HepG2 (cell line): ENCODE results near the gene HLF. TPM values are rescaled to one million over a fixed set of nuclear protein-coding genes. Genes with fewer than 3 reads are reported as not detected.

Experiments
- ARNTL ChIP-seq: sonication (generic); formaldehyde crosslinking; IDR thresholded peaks from 2 replicates; pipeline ENCODE4 v1.4.0; 2020; ENCODE audit warnings: mild to moderate bottlenecking, missing genetic modification reagents
- ASH2L ChIP-seq: fragments of 300-600, 200-600 bp; sonication (generic); IDR thresholded peaks from 2 replicates; pipeline ENCODE4 v1.7.0; 2017; ENCODE audit warnings: low read depth, mild to moderate bottlenecking, moderate library complexity, mixed read lengths, low read length; ENCODE audit not compliant: insufficient read length
- JARID2 ChIP-seq: sonication (generic); formaldehyde crosslinking; IDR thresholded peaks from 2 replicates; pipeline ENCODE4 v1.8.1; 2023; ENCODE audit warnings: missing genetic modification reagents, inconsistent platforms; ENCODE audit not compliant: insufficient replicate concordance
- RBFOX2 ChIP-seq: fragments of 200-400 bp; formaldehyde crosslinking; IDR thresholded peaks from 2 replicates; pipeline ENCODE4 v1.6.1; 2017; ENCODE audit warnings: low read depth, mild to moderate bottlenecking, low read length
- ZNF343 ChIP-seq: sonication (generic); formaldehyde crosslinking; IDR thresholded peaks from 2 replicates; pipeline ENCODE4 v1.4.0; 2020; ENCODE audit warnings: mild to moderate bottlenecking, missing genetic modification reagents
- ZNF468 ChIP-seq: sonication (generic); formaldehyde crosslinking; IDR thresholded peaks from 2 replicates; pipeline ENCODE4 v1.8.0; 2022; ENCODE audit warnings: mild to moderate bottlenecking, moderate library complexity, missing genetic modification reagents
- polyA plus RNA-seq, 8 experiments: library from polyadenylated mRNA; depleted of rRNA in 3 of 8; stranded (reverse) in 7 of 8; unstranded in 1 of 8; fragments of >200 nt; fragmentation: Illumina TruSeq in 4 of 8; extraction: Trizol in 4 of 8; gene quantifications; 2 replicates each; pipeline versions ENCODE4 v1.2.1 to v1.2.3, GENCODE V29; 2011 to 2016; ENCODE audit warnings: low read depth in 4 of 8, missing spikeins in 1 of 8, mixed read lengths in 1 of 8; ENCODE audit not compliant: insufficient read depth in 1 of 8
- total RNA-seq, 5 experiments: library from RNA; depleted of rRNA; stranded (reverse); fragments of >200 nt; fragmentation: Illumina TruSeq; extraction: Trizol; gene quantifications; 2 replicates each; pipeline ENCODE4 v1.2.3, GENCODE V29; 2016; ENCODE audit warnings: low read depth in 1 of 5
- TF ChIP-seq, protein P1 (sequence below): sonication (generic); formaldehyde crosslinking; IDR thresholded peaks from one replicate; pipeline ENCODE4 v1.5.1; 2020; ENCODE audit warnings: mild to moderate bottlenecking, missing genetic modification reagents; ENCODE audit errors: not compliant biosample characterization

The HLF gene
- total and polyA plus RNA-seq, 2 of the 13 experiments (the other 11 are each of a cell fraction or from before 2014, with no cell fraction given) = 202 to 346 TPM

DNA sequence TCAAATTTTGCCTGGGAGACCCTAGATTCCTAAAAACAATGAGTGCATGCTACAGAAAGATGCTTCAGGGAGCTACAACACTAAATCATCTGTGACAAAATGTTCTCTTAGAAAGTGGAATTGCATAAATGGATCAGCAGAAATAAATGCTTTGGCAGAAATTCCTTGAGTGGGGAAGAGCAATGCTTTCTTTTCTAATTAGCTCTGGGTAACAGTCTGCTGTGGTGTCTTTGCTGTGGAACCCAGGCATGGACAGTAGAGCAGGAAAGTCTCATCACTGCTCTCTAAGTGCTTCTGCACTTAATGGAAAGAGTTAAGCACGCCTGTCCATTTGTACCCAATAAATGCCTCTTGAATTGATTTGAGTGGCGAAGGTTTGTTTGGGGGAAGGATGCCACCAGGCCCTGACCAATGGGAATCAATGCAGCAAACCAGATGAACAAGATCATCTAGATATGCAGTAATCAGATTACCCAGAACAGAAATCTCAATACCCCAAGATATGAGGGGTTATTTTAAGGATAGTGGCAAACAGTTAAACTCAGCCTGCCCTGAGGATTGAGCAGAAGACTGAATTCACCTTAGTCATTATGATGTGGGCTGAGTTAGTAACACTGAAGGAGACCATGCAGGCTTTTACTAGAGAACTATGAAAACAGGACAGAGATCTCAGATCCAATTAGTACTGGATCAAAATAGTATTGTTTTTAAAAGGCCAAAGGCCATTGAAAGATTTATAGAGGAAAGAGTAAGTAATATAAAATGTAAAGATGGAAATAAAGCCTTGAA lies 13.6 kb downstream of the HLF start (continued):
- no peak for TF ChIP-seq JARID2
- no peak for TF ChIP-seq ZNF468 (CRISPR knock-in tag)
- no peak for TF ChIP-seq ARNTL (CRISPR knock-in tag)
- TF ChIP-seq, protein P1, sequence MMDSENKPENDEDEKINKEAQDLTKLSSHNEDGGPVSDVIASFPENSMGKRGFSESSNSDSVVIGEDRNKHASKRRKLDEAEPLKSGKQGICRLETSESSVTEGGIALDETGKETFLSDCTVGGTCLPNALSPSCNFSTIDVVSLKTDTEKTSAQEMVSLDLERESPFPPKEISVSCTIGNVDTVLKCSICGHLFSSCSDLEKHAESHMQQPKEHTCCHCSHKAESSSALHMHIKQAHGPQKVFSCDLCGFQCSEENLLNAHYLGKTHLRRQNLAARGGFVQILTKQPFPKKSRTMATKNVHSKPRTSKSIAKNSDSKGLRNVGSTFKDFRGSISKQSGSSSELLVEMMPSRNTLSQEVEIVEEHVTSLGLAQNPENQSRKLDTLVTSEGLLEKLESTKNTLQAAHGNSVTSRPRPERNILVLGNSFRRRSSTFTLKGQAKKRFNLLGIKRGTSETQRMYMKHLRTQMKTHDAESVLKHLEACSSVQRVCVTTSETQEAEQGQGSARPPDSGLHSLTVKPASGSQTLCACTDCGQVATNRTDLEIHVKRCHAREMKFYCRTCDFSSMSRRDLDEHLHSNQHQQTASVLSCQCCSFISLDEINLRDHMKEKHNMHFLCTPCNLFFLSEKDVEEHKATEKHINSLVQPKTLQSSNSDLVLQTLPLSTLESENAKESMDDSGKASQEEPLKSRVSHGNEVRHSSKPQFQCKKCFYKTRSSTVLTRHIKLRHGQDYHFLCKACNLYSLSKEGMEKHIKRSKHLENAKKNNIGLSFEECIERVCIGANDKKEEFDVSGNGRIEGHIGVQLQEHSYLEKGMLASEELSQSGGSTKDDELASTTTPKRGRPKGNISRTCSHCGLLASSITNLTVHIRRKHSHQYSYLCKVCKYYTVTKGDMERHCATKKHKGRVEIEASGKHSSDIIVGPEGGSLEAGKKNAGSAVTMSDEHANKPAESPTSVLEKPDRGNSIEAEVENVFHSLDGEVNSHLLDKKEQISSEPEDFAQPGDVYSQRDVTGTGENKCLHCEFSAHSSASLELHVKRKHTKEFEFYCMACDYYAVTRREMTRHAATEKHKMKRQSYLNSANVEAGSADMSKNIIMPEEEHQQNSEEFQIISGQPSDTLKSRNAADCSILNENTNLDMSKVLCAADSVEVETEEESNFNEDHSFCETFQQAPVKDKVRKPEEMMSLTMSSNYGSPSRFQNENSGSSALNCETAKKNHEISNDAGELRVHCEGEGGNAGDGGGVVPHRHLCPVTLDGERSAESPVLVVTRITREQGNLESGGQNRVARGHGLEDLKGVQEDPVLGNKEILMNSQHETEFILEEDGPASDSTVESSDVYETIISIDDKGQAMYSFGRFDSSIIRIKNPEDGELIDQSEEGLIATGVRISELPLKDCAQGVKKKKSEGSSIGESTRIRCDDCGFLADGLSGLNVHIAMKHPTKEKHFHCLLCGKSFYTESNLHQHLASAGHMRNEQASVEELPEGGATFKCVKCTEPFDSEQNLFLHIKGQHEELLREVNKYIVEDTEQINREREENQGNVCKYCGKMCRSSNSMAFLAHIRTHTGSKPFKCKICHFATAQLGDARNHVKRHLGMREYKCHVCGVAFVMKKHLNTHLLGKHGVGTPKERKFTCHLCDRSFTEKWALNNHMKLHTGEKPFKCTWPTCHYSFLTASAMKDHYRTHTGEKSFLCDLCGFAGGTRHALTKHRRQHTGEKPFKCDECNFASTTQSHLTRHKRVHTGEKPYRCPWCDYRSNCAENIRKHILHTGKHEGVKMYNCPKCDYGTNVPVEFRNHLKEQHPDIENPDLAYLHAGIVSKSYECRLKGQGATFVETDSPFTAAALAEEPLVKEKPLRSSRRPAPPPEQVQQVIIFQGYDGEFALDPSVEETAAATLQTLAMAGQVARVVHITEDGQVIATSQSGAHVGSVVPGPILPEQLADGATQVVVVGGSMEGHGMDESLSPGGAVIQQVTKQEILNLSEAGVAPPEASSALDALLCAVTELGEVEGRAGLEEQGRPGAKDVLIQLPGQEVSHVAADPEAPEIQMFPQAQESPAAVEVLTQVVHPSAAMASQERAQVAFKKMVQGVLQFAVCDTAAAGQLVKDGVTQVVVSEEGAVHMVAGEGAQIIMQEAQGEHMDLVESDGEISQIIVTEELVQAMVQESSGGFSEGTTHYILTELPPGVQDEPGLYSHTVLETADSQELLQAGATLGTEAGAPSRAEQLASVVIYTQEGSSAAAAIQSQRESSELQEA (CRISPR knock-in tag) = no peak
- peak; percentile 5; the same call in 1 of the 2 replicates for TF ChIP-seq RBFOX2
- peak; percentile 43 for TF ChIP-seq ASH2L
- no peak for TF ChIP-seq ZNF343 (CRISPR knock-in tag)
- TF ChIP-seq, all 625 proteins: peak for 16
